WTC11 (cell line): ENCODE measurements around the gene PRKAR2B.

Source experiments
- AR ChIP-seq: fragments of 250-450 bp; sonication (Bioruptor Pico); IDR thresholded peaks from 2 replicates; pipeline ENCODE4 v1.9.0; 2021; ENCODE audit warnings: mild to moderate bottlenecking
- CTCF ChIP-seq: fragments of 200-600 bp; IDR thresholded peaks from 2 replicates; pipeline ENCODE4 v1.8.0; 2022; ENCODE audit warnings: antibody characterized with exemption
- E2F1 ChIP-seq: sonication (generic); formaldehyde crosslinking; IDR thresholded peaks from 2 replicates; pipeline ENCODE4 v1.8.0; 2022; ENCODE audit warnings: mild to moderate bottlenecking, missing genetic modification reagents
- ESRRA ChIP-seq: sonication (generic); formaldehyde crosslinking; IDR thresholded peaks from 2 replicates; pipeline ENCODE4 v1.8.1; 2022; ENCODE audit warnings: mild to moderate bottlenecking, missing genetic modification reagents, borderline replicate concordance
- FOXP1 ChIP-seq: sonication (generic); formaldehyde crosslinking; IDR thresholded peaks from 2 replicates; pipeline ENCODE4 v1.8.0; 2022; ENCODE audit warnings: missing genetic modification reagents, mild to moderate bottlenecking, moderate library complexity, borderline replicate concordance
- GABPB1 ChIP-seq: sonication (generic); formaldehyde crosslinking; IDR thresholded peaks from 2 replicates; pipeline ENCODE4 v1.8.1; 2023; ENCODE audit warnings: mild to moderate bottlenecking, missing genetic modification reagents
- MAX ChIP-seq: sonication (generic); formaldehyde crosslinking; IDR thresholded peaks from 2 replicates; pipeline ENCODE4 v1.8.0; 2022; ENCODE audit warnings: mild to moderate bottlenecking, missing genetic modification reagents
- ZSCAN18 ChIP-seq: fragments of 250-450 bp; sonication (Bioruptor Pico); IDR thresholded peaks from 2 replicates; pipeline ENCODE4 v2.1.2; 2022; ENCODE audit warnings: mild to moderate bottlenecking, moderate library complexity

- TF ChIP-seq CTCF = no peak
- TF ChIP-seq GABPB1 (CRISPR knock-in tag) = no peak
- TF ChIP-seq FOXP1 = no peak
- no peak for TF ChIP-seq AR
- TF ChIP-seq ESRRA (CRISPR knock-in tag) = no peak
- no peak for TF ChIP-seq ZSCAN18 (CRISPR knock-in tag)
- no peak for TF ChIP-seq MAX (CRISPR knock-in tag)
- TF ChIP-seq E2F1 = no peak
These were observed 78.0 kb downstream of the PRKAR2B start for GRCh38 chr7:107122486-107122911.
